ENCODE results near the gene CRACDL.

DNA sequence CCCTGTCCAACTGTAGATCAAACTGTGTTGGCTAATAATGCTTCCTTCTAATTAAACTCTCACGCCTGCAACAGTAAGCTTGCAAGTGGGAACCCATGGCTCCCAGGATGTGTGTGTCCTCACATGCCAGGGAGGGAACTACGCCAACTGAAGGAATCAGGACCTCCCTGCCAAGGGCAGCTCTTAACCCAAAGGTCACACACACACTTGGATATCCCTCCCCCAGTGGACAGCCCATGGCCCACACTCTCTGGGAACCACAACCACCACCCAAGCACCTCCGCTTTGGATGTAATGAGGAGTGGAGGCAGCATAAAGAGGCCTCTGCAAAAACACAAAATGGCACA is 102.1 kb downstream of the CRACDL start:
- no peak for TF ChIP-seq POLR2AphosphoS5 (IDR thresholded peaks at IDR 0.05; ENCODE audit: low read depth, low read length)
- TF ChIP-seq POLR2A (IDR thresholded peaks at IDR 0.05; ENCODE audit: low read depth, low read length), result no peak
- no peak for TF ChIP-seq TAF1 (IDR thresholded peaks at IDR 0.05; ENCODE audit: low read depth, low read length)
- no peak for TF ChIP-seq SPI1 (IDR thresholded peaks at IDR 0.05; ENCODE audit: low read depth, low read length)
- no peak for TF ChIP-seq PAX5 (IDR thresholded peaks at IDR 0.05; ENCODE audit: insufficient read depth, low read length, severe bottlenecking)
- no peak for TF ChIP-seq POU2F2 (IDR thresholded peaks at IDR 0.05; ENCODE audit: low read depth, low read length)
